Ectodermal cell (in vitro differentiated cells): Measurements from ENCODE around the gene MAGI2.
"Not testable (repeated sequence)": the region's sequence is repeated elsewhere in the genome, so short reads cannot be mapped to it uniquely, and the experiment has no call there.

Source experiments
- H3K27ac ChIP-seq: 2 replicates; pipeline ENCODE4 v1.7.0; 2013; ENCODE audit warnings: mild to moderate bottlenecking, low read depth, low read length; ENCODE audit not compliant: insufficient read depth, poor library complexity, severe bottlenecking
- H3K27me3 ChIP-seq: 2 replicates; pipeline ENCODE4 v1.7.0; 2013; ENCODE audit warnings: mild to moderate bottlenecking, low read length; ENCODE audit not compliant: insufficient read depth, control insufficient read depth, poor library complexity, severe bottlenecking
- H3K36me3 ChIP-seq: one replicate; pipeline ENCODE4 v1.7.0; 2013; ENCODE audit warnings: low read length; ENCODE audit not compliant: control insufficient read depth, insufficient read depth
- H3K4me1 ChIP-seq: one replicate; pipeline ENCODE4 v1.7.0; 2013; ENCODE audit warnings: low read length; ENCODE audit not compliant: control insufficient read depth, insufficient read depth
- H3K4me3 ChIP-seq: 2 replicates; pipeline ENCODE4 v1.7.0; 2013; ENCODE audit warnings: low read depth, low read length, control low read depth; ENCODE audit not compliant: insufficient read depth
- H3K9me3 ChIP-seq: 2 replicates; pipeline ENCODE4 v1.7.0; 2013; ENCODE audit warnings: mild to moderate bottlenecking, low read length, moderate library complexity; ENCODE audit not compliant: control insufficient read depth
- WGBS, 2 experiments: methylation state at CpG; one replicate each; pipeline ENCODE4 v1.1.7; 2013; ENCODE audit warnings: missing lambda C conversion rate in 2 of 2; 5-methylcytosine and 5-hydroxymethylcytosine counted together

Gene MAGI2

DNA sequence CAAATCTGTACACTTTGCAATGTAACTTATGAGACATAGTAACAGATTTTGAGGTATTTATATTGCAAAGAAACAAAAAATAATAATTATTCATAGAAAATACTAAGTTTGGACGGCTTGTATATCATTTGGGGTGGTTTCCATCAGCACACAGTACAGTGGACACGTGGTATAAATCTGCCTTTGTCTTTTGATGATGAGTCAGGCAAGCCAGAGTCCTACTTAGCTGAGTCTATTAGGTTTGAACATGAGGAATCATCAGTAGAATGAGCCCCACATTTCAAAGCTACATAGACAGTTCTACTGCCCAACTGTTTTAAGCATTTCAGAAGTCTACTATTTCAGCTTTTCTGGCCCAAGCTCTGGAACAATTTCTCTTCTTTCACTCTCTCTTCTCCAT is 851.7 kb downstream of the MAGI2 start:
- Histone ChIP-seq H3K27me3 (no peaks in the 10 kb centered on the region), H3K4me3 (no peak overlapping the region), H3K9me3 (no peaks in the 10 kb centered on the region), H3K4me1 (no peaks in the 10 kb centered on the region), H3K36me3 (no peaks in the 10 kb centered on the region), H3K27ac (no peak overlapping the region)
- whole genome bisulfite sequencing, 2 experiments, result 98 to 100% methylated on average over 2 of the region's 2 CpGs

DNA sequence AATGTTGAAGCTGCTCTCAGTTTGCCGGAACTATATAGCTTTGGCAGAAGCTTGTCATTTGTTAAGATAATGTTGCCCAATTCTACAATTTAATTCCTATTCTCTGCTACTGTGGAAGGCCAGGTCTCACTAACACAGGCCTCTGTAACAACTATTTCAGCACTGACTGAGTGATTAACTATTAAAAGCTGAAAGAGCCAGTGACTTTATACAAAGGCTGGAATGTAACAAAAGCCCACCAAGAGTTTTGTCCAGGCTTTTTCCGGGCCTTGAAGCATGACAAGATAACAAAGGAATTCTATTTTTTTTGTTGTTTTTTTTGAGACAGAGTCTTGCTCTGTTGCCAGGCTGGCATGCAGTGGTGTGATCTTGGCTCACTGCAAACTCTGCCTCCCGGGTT is 859.3 kb downstream of the MAGI2 start:
- no peaks in the 10 kb centered on the region for H3K4me1 ChIP-seq
- H3K9me3 ChIP-seq, result no peaks in the 10 kb centered on the region
- H3K4me3 ChIP-seq, result no peak overlapping the region
- no peak overlapping the region for H3K27ac ChIP-seq
- no peaks in the 10 kb centered on the region for H3K27me3 ChIP-seq
- H3K36me3 ChIP-seq, result no peaks in the 10 kb centered on the region
- WGBS, 2 experiments, result 55 to 74% methylated on average over 3 of the region's 3 CpGs

DNA sequence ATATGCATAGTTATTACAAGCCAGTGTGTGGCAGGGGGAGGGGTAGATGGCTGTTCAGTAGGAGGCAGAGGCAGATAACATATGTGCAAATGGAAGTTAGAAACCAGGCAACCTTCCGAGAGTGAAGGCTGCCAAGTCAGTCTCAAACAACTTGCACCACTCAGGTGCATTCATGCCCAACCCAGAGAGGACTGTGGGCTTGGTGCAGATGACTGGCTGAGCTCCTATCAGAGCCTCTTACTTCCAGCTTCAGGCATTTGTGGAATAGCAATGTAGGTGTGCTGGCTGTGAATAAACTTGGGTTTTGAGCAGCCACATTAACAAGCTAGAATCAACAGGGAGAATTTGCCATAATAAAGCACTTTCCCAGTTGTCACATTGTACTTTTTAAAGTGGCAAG is 865.1 kb downstream of the MAGI2 start:
- Histone ChIP-seq H3K4me1 (no peaks in the 10 kb centered on the region), H3K27ac (no peak overlapping the region), H3K36me3 (no peaks in the 10 kb centered on the region), H3K9me3 (no peaks in the 10 kb centered on the region), H3K4me3 (no peak overlapping the region), H3K27me3 (no peaks in the 10 kb centered on the region)
- WGBS, 2 experiments, result 84 to 94% methylated on average over 1 of the region's 1 CpG

DNA sequence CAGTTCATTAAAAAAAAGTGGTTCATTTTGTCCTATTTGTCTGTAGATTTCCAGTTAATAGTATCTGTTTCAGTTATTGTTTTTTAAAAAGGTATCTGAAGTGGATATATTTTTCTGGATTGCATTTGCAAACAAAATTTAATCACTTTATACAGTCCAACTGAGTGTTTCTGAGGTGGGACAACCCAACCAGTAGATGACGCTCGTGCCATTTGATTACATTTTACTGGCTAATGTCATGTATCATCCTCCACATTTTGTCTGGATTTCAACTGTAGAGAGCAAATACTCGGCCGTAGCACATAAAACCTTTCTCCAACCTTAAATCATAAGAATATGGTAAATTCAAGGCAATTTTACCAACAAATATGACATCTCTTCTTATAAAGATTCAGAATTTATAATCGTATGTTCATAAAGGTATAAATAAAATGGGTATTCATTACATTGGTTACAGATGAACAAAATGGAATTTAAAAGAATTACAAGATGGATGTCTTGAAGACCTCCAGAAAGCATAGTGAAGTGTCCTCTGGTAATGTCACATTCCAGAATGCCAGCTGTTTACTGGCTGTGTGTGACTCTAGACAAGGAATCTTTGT is 865.9 kb downstream of the MAGI2 start:
- no peak overlapping the region for H3K27ac ChIP-seq
- no peaks in the 10 kb centered on the region for H3K36me3 ChIP-seq
- no peak overlapping the region for H3K4me3 ChIP-seq
- H3K9me3 ChIP-seq, result no peaks in the 10 kb centered on the region
- no peaks in the 10 kb centered on the region for H3K4me1 ChIP-seq
- no peaks in the 10 kb centered on the region for H3K27me3 ChIP-seq
- 93 to 94% methylated on average over 4 to 5 of the region's 5 CpGs for WGBS, 2 experiments

DNA sequence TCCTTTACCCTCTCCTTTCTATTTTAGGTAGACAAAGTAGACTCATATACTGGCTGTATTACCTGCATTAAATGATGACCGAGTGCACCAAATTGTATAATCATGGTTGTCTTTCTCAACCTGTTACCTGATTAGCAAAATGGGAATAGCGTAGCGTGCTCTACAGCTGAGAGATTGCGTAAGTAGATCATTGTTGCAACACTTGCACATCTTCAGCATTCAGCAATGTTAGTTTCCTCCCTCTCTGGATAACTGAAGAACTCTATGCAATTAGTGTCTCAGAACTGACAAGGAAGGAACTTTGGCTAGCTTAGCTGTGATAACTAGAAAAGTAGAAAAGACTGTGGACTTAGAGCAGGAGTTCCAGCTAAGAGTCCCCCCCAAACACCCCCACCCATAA is 867.5 kb downstream of the MAGI2 start:
- H3K4me1 ChIP-seq, result no peaks in the 10 kb centered on the region
- no peaks in the 10 kb centered on the region for H3K36me3 ChIP-seq
- H3K27ac ChIP-seq, result no peak overlapping the region
- no peaks in the 10 kb centered on the region for H3K9me3 ChIP-seq
- WGBS, 2 experiments, result 95 to 96% methylated on average over 4 of the region's 4 CpGs
- H3K4me3 ChIP-seq, result no peak overlapping the region
- H3K27me3 ChIP-seq, result no peaks in the 10 kb centered on the region

DNA sequence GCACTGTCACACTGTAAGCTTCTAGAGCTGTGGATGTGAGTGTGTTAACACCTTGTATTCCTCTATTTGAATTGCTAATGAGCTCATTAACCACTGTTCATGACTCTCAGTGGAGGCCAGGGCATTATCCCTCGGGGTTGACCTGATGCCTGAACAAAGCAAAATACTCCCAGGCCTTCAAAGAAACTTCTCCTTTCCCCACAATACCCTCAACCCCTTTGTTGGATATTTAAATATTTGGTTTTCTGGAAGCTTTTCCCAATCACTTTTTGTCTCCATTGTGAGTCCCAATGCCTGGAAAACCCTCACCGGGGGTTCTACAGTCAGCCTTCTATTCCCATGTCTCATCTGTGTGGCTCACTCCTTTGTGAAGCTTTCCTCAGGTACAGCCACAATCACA is 874.8 kb downstream of the MAGI2 start:
- 0 to 1% methylated on average over 2 of the region's 2 CpGs for WGBS, 2 experiments
- Histone ChIP-seq H3K4me3 (no peak overlapping the region), H3K4me1 (peaks cover 8% of the 10 kb centered on the region), H3K36me3 (no peaks in the 10 kb centered on the region), H3K27me3 (no peaks in the 10 kb centered on the region), H3K9me3 (no peaks in the 10 kb centered on the region), H3K27ac (no peak overlapping the region)

DNA sequence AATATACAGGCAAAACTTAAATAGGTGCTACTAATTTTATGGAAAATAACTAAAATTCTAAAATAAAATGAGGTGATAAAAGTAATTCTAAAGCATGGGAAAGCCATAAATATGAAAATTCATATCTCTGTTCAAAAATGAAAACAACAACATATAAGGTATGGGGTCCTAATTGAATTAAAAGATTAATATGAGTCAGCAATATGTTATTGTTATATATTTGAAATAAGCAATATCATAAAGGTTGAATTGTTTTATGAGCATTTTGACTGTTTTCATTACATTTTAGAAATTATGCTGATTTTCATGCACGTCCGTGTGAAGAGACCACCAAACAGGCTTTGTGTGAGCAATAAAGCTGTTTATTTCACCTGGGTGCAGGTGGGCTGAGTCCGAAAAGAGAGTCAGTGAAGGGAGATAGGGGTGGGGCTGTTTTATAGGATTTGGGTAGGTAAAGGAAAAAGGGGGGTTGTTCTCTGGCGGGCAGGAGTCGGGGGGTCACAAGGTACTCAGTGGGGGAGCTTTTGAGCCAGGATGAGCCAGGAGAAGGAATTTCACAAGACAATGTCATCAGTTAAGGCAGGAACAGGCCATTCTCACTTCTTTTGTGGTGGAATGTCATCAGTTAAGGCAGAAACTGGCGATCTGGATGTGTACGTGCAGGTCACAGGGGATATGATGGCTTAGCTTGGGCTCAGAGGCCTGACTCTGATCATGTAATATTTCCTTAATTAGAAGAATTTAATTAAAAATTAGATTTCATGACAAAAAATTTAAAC is 876.1 kb downstream of the MAGI2 start:
- H3K9me3 ChIP-seq, H3K27me3 ChIP-seq, H3K4me3 ChIP-seq, H3K27ac ChIP-seq, H3K4me1 ChIP-seq, H3K36me3 ChIP-seq: not testable (repeated sequence)
- 11 to 16% methylated on average over 6 to 7 of the region's 7 CpGs for WGBS, 2 experiments

DNA sequence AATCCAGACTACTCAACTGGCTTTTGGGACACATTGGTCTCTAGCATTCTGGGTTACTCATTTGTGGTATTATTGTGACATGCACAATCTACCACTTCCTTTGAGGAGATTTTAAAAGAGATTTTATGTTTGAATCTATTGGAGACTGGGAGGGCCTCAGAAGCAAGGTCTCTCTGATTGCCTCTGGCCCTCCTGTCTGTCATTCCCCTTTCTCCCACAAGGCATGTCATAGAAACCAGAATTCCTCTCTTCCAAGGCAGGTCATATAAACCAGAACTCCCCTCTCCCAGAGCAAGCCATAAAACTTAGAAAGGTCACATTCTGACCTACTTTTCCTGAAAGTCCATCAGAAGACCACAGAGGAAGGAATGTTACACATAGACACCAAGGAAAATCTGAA is 877.2 kb downstream of the MAGI2 start:
- Histone ChIP-seq H3K4me3 (no peak overlapping the region), H3K9me3 (no peaks in the 10 kb centered on the region), H3K27me3 (no peaks in the 10 kb centered on the region), H3K4me1 (peaks cover 8% of the 10 kb centered on the region), H3K27ac (peak overlapping the region; percentile 53), H3K36me3 (no peaks in the 10 kb centered on the region)

DNA sequence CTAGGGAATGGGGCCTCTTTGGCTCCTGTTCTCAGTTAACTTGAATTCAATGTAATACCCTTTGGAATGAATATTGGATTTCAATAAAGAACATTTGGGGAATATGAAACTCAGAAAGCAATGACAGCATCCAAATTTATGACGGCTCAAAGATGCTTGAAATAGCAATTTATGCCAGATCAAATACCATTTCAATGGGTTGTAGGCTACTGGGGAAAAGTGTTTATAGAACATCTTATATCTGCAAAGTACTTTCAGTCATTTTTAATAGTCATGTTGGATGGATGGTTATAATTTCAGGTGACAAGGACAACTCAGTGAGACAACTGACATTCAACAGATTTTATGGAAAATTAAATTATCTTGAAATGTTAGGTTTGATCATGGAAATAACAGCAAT is 882.2 kb downstream of the MAGI2 start:
- 56 to 62% methylated on average over 1 of the region's 1 CpG for WGBS, 2 experiments
- Histone ChIP-seq H3K27ac (no peak overlapping the region), H3K27me3 (no peaks in the 10 kb centered on the region), H3K9me3 (no peaks in the 10 kb centered on the region), H3K36me3 (no peaks in the 10 kb centered on the region), H3K4me1 (no peaks in the 10 kb centered on the region), H3K4me3 (no peak overlapping the region)

DNA sequence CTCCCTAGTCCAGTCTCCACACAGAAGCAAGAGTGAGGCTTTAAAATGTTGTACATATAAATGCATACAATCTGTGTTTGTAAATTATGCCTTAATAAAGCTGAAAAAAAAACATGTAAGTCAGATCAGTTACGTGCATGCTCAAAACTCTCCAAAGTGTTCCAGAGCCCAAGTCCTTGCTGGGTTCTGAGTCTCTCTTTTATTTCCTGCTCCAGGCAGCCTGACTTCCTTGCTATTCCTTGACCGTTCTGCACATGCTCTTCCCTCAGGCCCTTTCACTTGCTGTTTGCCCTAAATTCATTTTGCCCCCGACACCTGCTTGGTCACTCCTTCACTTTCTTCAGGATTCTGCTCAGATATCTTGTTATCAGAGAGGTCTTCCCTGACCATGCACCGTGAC is 884.8 kb downstream of the MAGI2 start:
- WGBS, 2 experiments, result 88 to 91% methylated on average over 4 of the region's 4 CpGs

More for the DNA sequence above, 884.8 kb downstream of the MAGI2 start:
- Histone ChIP-seq H3K4me3 (no peak overlapping the region), H3K27me3 (no peaks in the 10 kb centered on the region), H3K27ac (no peak overlapping the region), H3K4me1 (no peaks in the 10 kb centered on the region), H3K9me3 (no peaks in the 10 kb centered on the region), H3K36me3 (no peaks in the 10 kb centered on the region)
